Right lobe of liver (tissue), 6 donors: Measurements from ENCODE around the gene STK16. TPM values are rescaled to one million over a fixed set of nuclear protein-coding genes. Genes with fewer than 3 reads are reported as not detected.
A peak's percentile ranks its signal among the peaks of the same experiment; 100 is the strongest.
"Not testable (repeated sequence)": the region's sequence is repeated elsewhere in the genome, so short reads cannot be mapped to it uniquely, and the experiment has no call there.

ENCODE experiments used
- ATAC-seq, 4 donors: fragments of 200-7000 bp; cut with Tn5 transposase; one replicate each; pipeline ENCODE4 v1.9.1; 2020; ENCODE audit warnings: mild to moderate bottlenecking in 4 of 4, moderate library complexity in 4 of 4
- DNase-seq, 3 donors: peaks; one replicate each; pipeline ENCODE4 v3.0.0-alpha.2; 2020
- H3K27ac ChIP-seq, 3 donors: fragments of 200-600 bp; one replicate each; pipeline ENCODE4 v1.8.0; 2022
- H3K27me3 ChIP-seq, 2 donors: fragments of 200-600 bp; one replicate each; pipeline ENCODE4 v1.8.0; 2022
- H3K36me3 ChIP-seq, 4 donors: fragments of 200-600 bp; sonication (generic) in 1 of 4; one replicate each; pipeline versions ENCODE4 v1.5.1 to v1.8.0; 2017 to 2022; ENCODE audit warnings: control low read depth in 1 of 4
- H3K4me1 ChIP-seq, 4 donors: fragments of 200-600 bp; sonication (generic) in 1 of 4; one replicate each; pipeline versions ENCODE4 v1.5.1 to v1.8.0; 2017 to 2022; ENCODE audit warnings: control low read depth in 1 of 4
- H3K4me3 ChIP-seq, 3 donors: fragments of 200-600 bp; one replicate each; pipeline ENCODE4 v1.8.0; 2022
- H3K9me3 ChIP-seq, 4 donors: fragments of 200-600 bp; sonication (generic) in 1 of 4; one replicate each; pipeline versions ENCODE4 v1.5.1 to v1.8.0; 2017 to 2022; ENCODE audit warnings: control low read depth in 1 of 4
- CTCF ChIP-seq, 4 donors: fragments of 200-600 bp in 3 of 4; fragments of 450-650 bp in 1 of 4; IDR thresholded peaks; one replicate each; pipeline versions ENCODE4 v1.5.1 to v1.8.0; 2016 to 2022; ENCODE audit warnings: antibody characterized with exemption in 4 of 4, mild to moderate bottlenecking in 2 of 4
- POLR2A ChIP-seq: fragments of 450-650 bp; IDR thresholded peaks from one replicate; pipeline ENCODE4 v1.6.1; 2017; ENCODE audit warnings: antibody characterized with exemption, mild to moderate bottlenecking
- WGBS: methylation state at CpG from one replicate; pipeline ENCODE4 v1.1.6; 2018; ENCODE audit warnings: low coverage, low lambda C conversion rate; ENCODE audit not compliant: insufficient coverage; ENCODE audit errors: missing lambda C conversion rate; 5-methylcytosine and 5-hydroxymethylcytosine counted together
- intact Hi-C, 2 donors: fragments of 100-400 bp; cut with DNase I; formaldehyde crosslinking; loops; one replicate each; pipeline versions ENCODE4 v1.11.2 to v1.14.1; 2022
- long read RNA-seq: library from polyadenylated mRNA; unstranded; transcript quantifications from one replicate; pipeline ENCODE4 v2.0.0, GENCODE V29; 2019
- total RNA-seq, 6 experiments: library from RNA; depleted of rRNA in 2 of 6; stranded (reverse); fragments of >200 nt in 2 of 6; fragmentation: NEBNext Ultra II Directional in 3 of 6; extraction: Animal tissue kit (Norgen Biotek cat#: 25700) in 3 of 6; gene quantifications; one replicate each; pipeline versions ENCODE4 v1.1.0 to v1.2.4, GENCODE V29; 2016 to 2023
- donor health status: DM: no; HTN: yes; CAD: no.
- donor health status: DM: no; HTN: no; CAD: no.
- donor health status: DM: no; HTN: no; CAD: no.
- donor health status: DM: no; HTN: yes; CAD: no.
- donor health status: DM: no; HTN: yes; CAD: no.

STK16 gene
- total RNA-seq, result 10 to 100 TPM; 17.7 to 28.1 (median 21.9) TPM
- long read RNA-seq, partial matches to known transcripts, result 0 of 1 reads
- long read RNA-seq, other reads (novel, unspliced or antisense), result 0 of 1 reads

GRCh38 chr2:219245148-219245898 is at the start of gene STK16, which contains the start of gene GLB1L:
Gene STK16, plus strand, starts transcription at chr2:219245479. Its CDS starts 521 bp downstream, at chr2:219246000.
Gene GLB1L, minus strand, starts transcription at chr2:219245444. Its CDS starts 1,871 bp downstream, at chr2:219243573.
- peak; percentile 93 to 96 (median 95) for DNase-seq
- ATAC-seq, result peak; percentile 78 to 79 (median 78)
- 0% methylated on average over 7 of the region's 46 CpGs for WGBS
- Histone ChIP-seq H3K9me3 (no peaks in the 10 kb centered on the region), H3K4me1 (peaks cover 2 to 50% (median 23%) of the 10 kb centered on the region in 4 donors), H3K27me3 (no peaks in the 10 kb centered on the region), H3K27ac (peak within 1 kb of the TSS; percentile 94 to 95 (median 94)), H3K36me3 (peaks cover 0 to 5% (median 2%) of the 10 kb centered on the region in 4 donors), H3K4me3 (peak within 1 kb of the TSS; percentile 96 to 98 (median 96))
- intact Hi-C loops, result no loop called here
- TF ChIP-seq POLR2A (peak; percentile 91), CTCF (IDR thresholded peaks at IDR 0.05) (no peak)

- Histone ChIP-seq H3K27ac (no peak overlapping the region), H3K4me3 (no peak overlapping the region), H3K9me3 (no peaks in the 10 kb centered on the region), H3K27me3 (no peaks in the 10 kb centered on the region), H3K36me3 (no peaks in the 10 kb centered on the region), H3K4me1 (no peaks in the 10 kb centered on the region)
- TF ChIP-seq POLR2A (no peak), CTCF (IDR thresholded peaks at IDR 0.05) (no peak)
- intact Hi-C loops, result no loop called here
- ATAC-seq (no peak), DNase-seq (no peak)
- 89% methylated on average over 1 of the region's 1 CpG for WGBS
Observed at GRCh38 chr2:219197388-219197787, 47.9 kb upstream of the STK16 start.

GRCh38 chr2:219198974-219199373 is 46.3 kb upstream of the STK16 start:
- no peak for ATAC-seq
- intact Hi-C loops, result no loop called here
- TF ChIP-seq CTCF (IDR thresholded peaks at IDR 0.05) (no peak), POLR2A (no peak)

GRCh38 chr2:219199470-219200211 is 45.6 kb upstream of the STK16 start:
- Histone ChIP-seq H3K4me3 (no peak overlapping the region), H3K27me3 (no peaks in the 10 kb centered on the region), H3K36me3 (no peaks in the 10 kb centered on the region), H3K4me1 (no peaks in the 10 kb centered on the region), H3K9me3 (no peaks in the 10 kb centered on the region), H3K27ac (no peak overlapping the region)
- no peak for DNase-seq
- 77% methylated on average over 12 of the region's 12 CpGs for WGBS
- intact Hi-C loops, result no loop called here
- TF ChIP-seq CTCF (IDR thresholded peaks at IDR 0.05), result no peak
- TF ChIP-seq POLR2A, result no peak
- ATAC-seq, result no peak

More at GRCh38 chr2:219198974-219199373, 46.3 kb upstream of the STK16 start:
- H3K27me3 ChIP-seq, result no peaks in the 10 kb centered on the region
- no peak overlapping the region for H3K27ac ChIP-seq
- 82% methylated on average over 4 of the region's 5 CpGs for WGBS
- no peaks in the 10 kb centered on the region for H3K9me3 ChIP-seq
- DNase-seq, result peak in 1 of 3 donors; percentile 17
- no peaks in the 10 kb centered on the region for H3K4me1 ChIP-seq
- H3K4me3 ChIP-seq, result no peak overlapping the region
- H3K36me3 ChIP-seq, result no peaks in the 10 kb centered on the region

- H3K36me3 ChIP-seq, intact Hi-C loops: not testable (repeated sequence)
Observed at GRCh38 chr2:219200502-219201326, 44.6 kb upstream of the STK16 start.

GRCh38 chr2:219201331-219201730 is 43.9 kb upstream of the STK16 start:
- H3K9me3 ChIP-seq, H3K27ac ChIP-seq, H3K36me3 ChIP-seq, H3K4me3 ChIP-seq, ATAC-seq, H3K4me1 ChIP-seq, H3K27me3 ChIP-seq, intact Hi-C loops, DNase-seq: not testable (repeated sequence)
- WGBS, result 100% methylated on average over 1 of the region's 21 CpGs

More at GRCh38 chr2:219200502-219201326, 44.6 kb upstream of the STK16 start:
- H3K4me1 ChIP-seq, H3K4me3 ChIP-seq, ATAC-seq, H3K27me3 ChIP-seq, H3K27ac ChIP-seq, H3K9me3 ChIP-seq, DNase-seq: not testable (repeated sequence)
- 59% methylated on average over 8 of the region's 26 CpGs for WGBS
